Germinal center (tissue), 1 donor: ENCODE data around the gene CELF5.
A peak's percentile ranks its signal among the peaks of the same experiment; 100 is the strongest.

Source experiments
- DNase-seq: peaks from one replicate; pipeline ENCODE4 v3.0.0; 2012; ENCODE audit warnings: mixed read lengths, low spot score

CELF5 gene

GRCh38 chr19:3243819-3244700 lies 19.6 kb downstream of the CELF5 start:
- DNase-seq = no peak

- DNase-seq = no peak
Observed at GRCh38 chr19:3245050-3245449, 20.6 kb downstream of the CELF5 start.

- no peak for DNase-seq
Observed at GRCh38 chr19:3248728-3249326, 24.4 kb downstream of the CELF5 start.

DNA sequence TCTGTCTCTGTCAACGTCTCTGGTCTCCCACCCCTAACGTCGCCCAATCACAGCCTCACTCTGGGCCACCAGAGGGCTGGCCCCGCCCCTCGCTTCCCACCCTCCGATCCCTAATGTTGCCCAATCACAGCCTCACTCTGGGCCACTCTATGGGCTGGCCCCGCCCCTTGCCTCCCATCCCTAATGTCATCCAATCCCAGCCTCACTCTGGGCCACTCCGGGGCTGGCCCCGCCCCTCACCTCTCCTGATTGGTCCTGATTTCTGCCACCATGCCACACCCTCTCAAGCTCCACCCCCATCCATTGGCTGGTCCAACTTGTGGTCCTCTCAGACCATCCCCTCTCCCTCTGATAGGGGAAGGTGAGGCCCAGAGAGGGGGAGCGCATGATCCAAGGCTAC lies 24.9 kb downstream of the CELF5 start:
- DNase-seq = no peak

GRCh38 chr19:3250675-3251074 lies 26.2 kb downstream of the CELF5 start:
- peak; percentile 45 for DNase-seq

- no peak for DNase-seq
Observed at GRCh38 chr19:3251229-3251628, 26.8 kb downstream of the CELF5 start.

- no peak for DNase-seq
Observed at GRCh38 chr19:3252650-3253049, 28.2 kb downstream of the CELF5 start.

- no peak for DNase-seq
Observed at GRCh38 chr19:3253270-3253669, 28.8 kb downstream of the CELF5 start.

- no peak for DNase-seq
Observed at GRCh38 chr19:3254520-3254919, 30.1 kb downstream of the CELF5 start.

DNA sequence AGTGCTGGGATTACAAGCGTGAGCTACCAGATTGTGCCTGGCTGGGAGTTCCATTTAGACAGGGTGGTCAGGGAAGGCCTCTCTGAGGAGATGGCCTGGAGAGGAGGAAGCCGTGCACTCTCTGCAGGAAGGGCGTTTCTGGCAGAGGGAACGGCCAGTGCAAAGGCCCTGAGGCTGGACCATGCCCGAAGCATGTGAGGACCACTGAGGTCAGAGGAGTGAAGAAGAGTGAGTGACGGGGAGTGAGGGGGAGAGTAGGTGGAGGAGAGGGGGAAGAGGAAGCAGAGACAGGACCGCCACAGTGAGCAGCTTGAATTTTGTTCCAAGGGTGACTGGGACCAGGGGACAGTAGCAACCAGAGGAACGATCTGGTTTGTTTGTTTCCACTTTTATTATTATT lies 32.6 kb downstream of the CELF5 start:
- no peak for DNase-seq

GRCh38 chr19:3262362-3262761 lies 37.9 kb downstream of the CELF5 start:
- no peak for DNase-seq

GRCh38 chr19:3263866-3264265 lies 39.4 kb downstream of the CELF5 start:
- DNase-seq = no peak

DNA sequence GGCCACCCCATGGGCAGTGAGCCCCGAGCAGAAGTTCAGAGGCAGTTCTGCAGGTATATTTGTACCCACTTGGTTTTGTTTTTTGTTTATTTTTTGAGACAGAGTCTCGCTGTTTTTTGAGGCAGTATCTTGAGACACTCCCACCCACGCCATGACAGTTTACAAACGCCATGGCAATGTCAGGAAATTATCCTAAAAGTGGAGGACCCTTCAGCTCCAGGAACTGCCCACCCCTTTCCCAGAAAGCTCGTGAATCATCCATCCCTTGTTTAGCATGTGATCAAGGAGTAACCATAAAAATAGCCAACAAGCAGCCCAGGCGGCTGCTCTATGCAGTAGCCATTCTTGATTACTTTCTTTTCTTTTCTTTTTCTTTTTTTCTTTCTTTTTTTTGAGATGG lies 41.0 kb downstream of the CELF5 start:
- DNase-seq = no peak

DNA sequence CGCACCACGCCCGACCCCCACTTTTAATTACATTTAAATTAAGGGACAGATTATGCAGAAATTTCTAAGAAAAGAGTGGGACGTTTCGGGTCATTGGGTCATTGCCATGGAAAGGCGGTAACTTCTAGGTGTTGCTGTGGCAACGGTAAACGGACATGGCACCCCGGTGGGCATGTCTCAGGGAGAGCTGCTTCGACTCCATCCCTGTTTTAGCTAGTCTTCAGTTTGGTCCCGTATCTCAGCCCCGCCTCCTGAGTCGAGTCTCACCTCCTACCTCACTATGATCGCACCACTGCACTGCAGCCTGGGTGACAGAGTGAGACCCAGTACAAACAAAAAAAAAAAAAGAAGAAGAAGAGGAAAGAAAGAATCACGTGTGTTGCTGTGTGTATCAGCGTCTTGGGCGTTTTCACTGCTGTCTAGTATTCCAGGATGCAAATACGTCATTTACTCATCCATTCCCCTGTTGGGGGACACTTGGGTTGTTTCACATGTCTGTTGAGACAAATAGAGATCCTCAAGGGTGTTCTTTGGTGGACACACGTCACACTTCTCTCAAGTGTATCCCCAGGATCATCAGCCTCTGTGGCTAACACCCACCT lies 41.7 kb downstream of the CELF5 start:
- DNase-seq = no peak

GRCh38 chr19:3266792-3267514 lies 42.5 kb downstream of the CELF5 start:
- DNase-seq = no peak

GRCh38 chr19:3268326-3268725 lies 43.9 kb downstream of the CELF5 start:
- no peak for DNase-seq

GRCh38 chr19:3268763-3269162 lies 44.3 kb downstream of the CELF5 start:
- DNase-seq = no peak

GRCh38 chr19:3269916-3270671 lies 45.6 kb downstream of the CELF5 start:
- DNase-seq = no peak

GRCh38 chr19:3270902-3271301 lies 46.4 kb downstream of the CELF5 start:
- DNase-seq = no peak

DNA sequence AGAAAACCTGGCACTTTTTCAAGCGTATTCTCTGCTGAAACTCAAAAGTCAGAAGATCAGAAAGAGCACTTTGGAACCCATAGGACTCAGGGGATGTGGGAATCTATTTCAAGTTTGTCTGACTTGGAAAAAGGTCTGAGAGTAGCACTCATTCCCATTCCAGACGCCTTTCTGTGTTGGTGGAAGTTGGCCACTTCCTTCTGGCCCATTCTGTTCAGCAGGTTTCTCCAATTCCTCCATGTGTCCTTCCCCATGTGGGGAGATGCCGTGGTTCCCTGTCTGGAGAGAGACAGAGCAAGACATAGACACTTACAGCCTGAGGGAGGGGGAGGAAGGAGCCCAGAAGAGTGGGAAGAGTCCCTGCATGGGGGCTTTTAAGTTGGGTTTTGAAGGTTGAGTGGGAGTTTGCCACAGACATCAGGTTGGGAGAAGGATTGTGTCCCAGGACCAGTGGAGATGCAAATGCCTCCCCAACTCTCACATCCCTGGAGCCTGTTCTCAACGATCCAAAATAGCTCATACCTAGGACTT lies 48.0 kb downstream of the CELF5 start:
- no peak for DNase-seq

- DNase-seq = no peak
Observed at GRCh38 chr19:3272952-3273351, 48.5 kb downstream of the CELF5 start.
